B cell (primary cell): ENCODE measurements around the gene SIK3. TPM values are rescaled to one million over a fixed set of nuclear protein-coding genes. Genes with fewer than 3 reads are reported as not detected.

ENCODE experiments used
- ATAC-seq: fragments of 200-7000 bp; cut with Tn5 transposase; one replicate; pipeline ENCODE4 v1.10.0; 2021; ENCODE audit warnings: low read depth, mild to moderate bottlenecking, moderate number of reproducible peaks, moderate library complexity
- CTCF ChIA-PET: fragments of 350-600 bp; sonication (Branson Sonifier 250); formaldehyde crosslinking; loops from one replicate; lab custom pipeline; 2021; ENCODE audit warnings: antibody characterized with exemption, inconsistent platforms; lab: Charles Lee
- POLR2A ChIA-PET: fragments of 350-600 bp; sonication (Branson Sonifier 250); formaldehyde crosslinking; loops from one replicate; lab custom pipeline; 2021; ENCODE audit warnings: antibody characterized with exemption; lab: Charles Lee
- DNase-seq: peaks from one replicate; pipeline ENCODE4 v3.0.0; 2013
- H2AFZ ChIP-seq: 2 replicates; pipeline ENCODE4 v1.6.1; 2012; ENCODE audit warnings: mild to moderate bottlenecking, low read depth, low read length; ENCODE audit not compliant: insufficient read depth, poor library complexity, severe bottlenecking
- H3K27ac ChIP-seq, 2 donors: 1 replicate in 1 of 2; 2 replicates in 1 of 2; pipeline ENCODE4 v1.5.1; 2012 to 2013; ENCODE audit warnings: low read length in 2 of 2, mild to moderate bottlenecking in 2 of 2, moderate library complexity in 1 of 2
- H3K27me3 ChIP-seq, 4 experiments: fragments of 200-600 bp in 1 of 4; sonication (generic) in 1 of 4; replicated peaks in 1 of 4; 1 replicate in 2 of 4; 2 replicates in 2 of 4; pipeline versions ENCODE4 v1.6.1 to v1.7.0; 2013 to 2016; ENCODE audit warnings: low read length in 3 of 4, mild to moderate bottlenecking in 2 of 4, mixed read lengths in 1 of 4, moderate library complexity in 1 of 4; ENCODE audit not compliant: insufficient read depth in 4 of 4, control insufficient read depth in 3 of 4; ENCODE audit errors: control extremely low read depth in 1 of 4
- H3K36me3 ChIP-seq, 2 experiments: replicated peaks in 1 of 2; 1 replicate in 1 of 2; 2 replicates in 1 of 2; pipeline versions ENCODE4 v1.6.1 to v1.7.1; 2013; ENCODE audit warnings: low read length in 1 of 2; ENCODE audit not compliant: insufficient read depth in 2 of 2, control insufficient read depth in 1 of 2; ENCODE audit errors: control extremely low read depth in 1 of 2, extremely low read depth in 1 of 2
- H3K4me1 ChIP-seq, 2 donors: fragments of 200-600 bp in 1 of 2; sonication (generic) in 1 of 2; 1 replicate in 1 of 2; 2 replicates in 1 of 2; pipeline versions ENCODE4 v1.5.1 to v1.6.1; 2013 to 2017; ENCODE audit warnings: low read length in 2 of 2; ENCODE audit not compliant: control insufficient read depth in 2 of 2, insufficient read depth in 2 of 2
- H3K4me2 ChIP-seq: replicated peaks from 2 replicates; pipeline ENCODE3; 2012; ENCODE audit warnings: mild to moderate bottlenecking, low read depth, low read length; ENCODE audit not compliant: poor library complexity, severe bottlenecking
- H3K4me3 ChIP-seq, 5 experiments: fragments of 200-600 bp in 1 of 5; sonication (generic) in 1 of 5; 1 replicate in 3 of 5; 2 replicates in 2 of 5; pipeline versions ENCODE4 v1.5.1 to v1.7.0; 2011 to 2016; ENCODE audit warnings: low read length in 4 of 5, mild to moderate bottlenecking in 4 of 5, low read depth in 2 of 5, control low read depth in 1 of 5, moderate library complexity in 1 of 5; ENCODE audit not compliant: insufficient read depth in 1 of 5; ENCODE audit errors: control extremely low read depth in 1 of 5, extremely low read depth in 1 of 5
- H3K79me2 ChIP-seq: fragments of 200-600 bp; sonication (generic); one replicate; pipeline ENCODE4 v1.6.0; 2016; ENCODE audit warnings: low read length; ENCODE audit not compliant: control insufficient read depth, insufficient read depth
- H3K9ac ChIP-seq: fragments of 200-600 bp; sonication (generic); 2 replicates; pipeline ENCODE4 v1.6.1; 2017; ENCODE audit warnings: mild to moderate bottlenecking, low read length, moderate library complexity
- H3K9me3 ChIP-seq, 3 donors: one replicate each; pipeline versions ENCODE4 v1.6.1 to v1.7.1; 2013; ENCODE audit warnings: low read length in 2 of 3; ENCODE audit not compliant: control insufficient read depth in 2 of 3, insufficient read depth in 1 of 3; ENCODE audit errors: control extremely low read depth in 1 of 3
- H4K20me1 ChIP-seq: 2 replicates; pipeline ENCODE4 v1.6.0; 2012; ENCODE audit warnings: mild to moderate bottlenecking, low read length; ENCODE audit not compliant: insufficient read depth, control insufficient read depth, poor library complexity, severe bottlenecking
- H3K27ac Mint-ChIP-seq: one replicate; pipeline ENCODE4 v1.8.0; 2021; ENCODE audit warnings: mixed read lengths
- H3K27me3 Mint-ChIP-seq: one replicate; pipeline ENCODE4 v1.8.0; 2021; ENCODE audit warnings: mixed read lengths
- H3K4me1 Mint-ChIP-seq: one replicate; pipeline ENCODE4 v1.8.0; 2021; ENCODE audit warnings: mixed read lengths
- H3K4me3 Mint-ChIP-seq: one replicate; pipeline ENCODE4 v1.8.0; 2021; ENCODE audit warnings: mixed read lengths
- H3K9me3 Mint-ChIP-seq: one replicate; pipeline ENCODE4 v1.8.0; 2022; ENCODE audit warnings: mixed read lengths; ENCODE audit not compliant: insufficient read depth
- CTCF ChIP-seq: fragments of 200-600 bp; IDR thresholded peaks from one replicate; pipeline ENCODE4 v1.8.0; 2022; ENCODE audit warnings: antibody characterized with exemption, mild to moderate bottlenecking
- EZH2 ChIP-seq: IDR thresholded peaks from 2 replicates; pipeline ENCODE4 v1.6.1; 2012; ENCODE audit warnings: borderline replicate concordance, low read depth, mild to moderate bottlenecking, moderate library complexity, low read length; ENCODE audit not compliant: insufficient read depth, poor library complexity, severe bottlenecking
- WGBS: methylation state at CpG from one replicate; pipeline ENCODE4 v1.1.5; 2013; ENCODE audit warnings: missing lambda C conversion rate; ENCODE audit not compliant: insufficient coverage; 5-methylcytosine and 5-hydroxymethylcytosine counted together
- intact Hi-C: fragments of 100-400 bp; cut with micrococcal nuclease; formaldehyde crosslinking; loops from one replicate; pipeline ENCODE4 v1.10.0; 2022
- polyA plus RNA-seq: library from polyadenylated mRNA; depleted of rRNA; stranded (reverse); fragments of >200 nt; gene quantifications from 2 replicates; pipeline ENCODE4 v1.2.3, GENCODE V29; 2012
- total RNA-seq, 2 donors: library from RNA; stranded (reverse); fragments of 120-200 nt in 1 of 2; gene quantifications; 1 replicate in 1 of 2; 2 replicates in 1 of 2; pipeline versions ENCODE4 v1.2.3 to v1.2.4, GENCODE V29; 2013 to 2022

Gene SIK3
- total and polyA plus RNA-seq, 2 donors (not counting 1 experiment from before 2014, with no cell fraction given), result 36.5 to 180 TPM

GRCh38 chr11:116842117-116842516 is 256.1 kb downstream of the SIK3 start:
- no peaks in the 10 kb centered on the region for H3K27me3 Mint-ChIP-seq
- H3K4me3 Mint-ChIP-seq, result no peak overlapping the region
- no peak for ATAC-seq

GRCh38 chr11:116840746-116841296 is 257.4 kb downstream of the SIK3 start:
- WGBS, result 93% methylated on average over 6 of the region's 9 CpGs
- no peak overlapping the region for H3K4me3 ChIP-seq
- no peak overlapping the region for H3K9ac ChIP-seq
- ChIA-PET CTCF (no interaction called here), POLR2A (no interaction called here)
- H3K79me2 ChIP-seq, result no peaks in the 10 kb centered on the region
- peaks cover 0 to 4% of the 10 kb centered on the region in 2 donors for H3K4me1 ChIP-seq
- Mint-ChIP-seq H3K27me3 (no peaks in the 10 kb centered on the region), H3K27ac (no peak overlapping the region), H3K4me3 (no peak overlapping the region), H3K9me3 (no peaks in the 10 kb centered on the region), H3K4me1 (peaks cover 4% of the 10 kb centered on the region)
- H4K20me1 ChIP-seq, result no peaks in the 10 kb centered on the region
- no peak overlapping the region for H3K27ac ChIP-seq
- no peak overlapping the region for H2AFZ ChIP-seq
- H3K27me3 ChIP-seq, result peaks cover 0 to 4% (median 0%) of the 10 kb centered on the region in 4 experiments
- no peak overlapping the region for H3K4me2 ChIP-seq
- H3K9me3 ChIP-seq, result no peaks in the 10 kb centered on the region
- intact Hi-C loops, result no loop called here
- TF ChIP-seq CTCF (no peak), EZH2 (no peak)
- no peak for ATAC-seq
- H3K36me3 ChIP-seq, result peaks cover 0 to 21% of the 10 kb centered on the region in 2 experiments
- DNase-seq, result no peak

More at GRCh38 chr11:116842117-116842516, 256.1 kb downstream of the SIK3 start:
- no peaks in the 10 kb centered on the region for H3K4me1 ChIP-seq
- no peaks in the 10 kb centered on the region for H3K79me2 ChIP-seq
- H3K4me2 ChIP-seq, result no peak overlapping the region
- no peaks in the 10 kb centered on the region for H3K9me3 Mint-ChIP-seq
- TF ChIP-seq CTCF (no peak), EZH2 (no peak)
- H3K27ac Mint-ChIP-seq, result no peak overlapping the region
- no peak overlapping the region for H3K4me3 ChIP-seq
- no peaks in the 10 kb centered on the region for H3K9me3 ChIP-seq
- intact Hi-C loops, result no loop called here
- H4K20me1 ChIP-seq, result no peaks in the 10 kb centered on the region
- no peak overlapping the region for H3K9ac ChIP-seq
- CTCF ChIA-PET, result no interaction called here
- POLR2A ChIA-PET, result no interaction called here
- H3K27me3 ChIP-seq, result no peaks in the 10 kb centered on the region
- DNase-seq, result no peak
- H2AFZ ChIP-seq, result no peak overlapping the region
- no peaks in the 10 kb centered on the region for H3K4me1 Mint-ChIP-seq
- no peak overlapping the region for H3K27ac ChIP-seq
- WGBS, result 94% methylated on average over 3 of the region's 4 CpGs
- H3K36me3 ChIP-seq, result peaks cover 7 to 34% of the 10 kb centered on the region in 2 experiments
